Esophagus muscularis mucosa (tissue), 4 donors: ENCODE measurements around the gene WFDC1. TPM values are rescaled to one million over a fixed set of nuclear protein-coding genes. Genes with fewer than 3 reads are reported as not detected.
"Not testable (repeated sequence)": the region's sequence is repeated elsewhere in the genome, so short reads cannot be mapped to it uniquely, and the experiment has no call there.

Experiments
- DNase-seq: peaks from one replicate; pipeline ENCODE4 v3.0.0-alpha.2; 2017; ENCODE audit errors: extremely low spot score
- H3K27ac ChIP-seq, 4 donors: fragments of 200-600 bp; sonication (generic); replicated peaks in 1 of 4; 1 replicate in 3 of 4; 2 replicates in 1 of 4; pipeline ENCODE4 v1.5.1; 2016 to 2019; ENCODE audit warnings: mild to moderate bottlenecking in 1 of 4
- H3K27me3 ChIP-seq, 4 donors: fragments of 200-600 bp; sonication (generic); one replicate each; pipeline versions ENCODE4 v1.5.1 to v1.6.0; 2016 to 2019
- H3K36me3 ChIP-seq, 4 donors: fragments of 200-600 bp; sonication (generic); one replicate each; pipeline ENCODE4 v1.5.1; 2016 to 2019
- H3K4me1 ChIP-seq, 4 donors: fragments of 200-600 bp; sonication (generic); one replicate each; pipeline ENCODE4 v1.5.1; 2016 to 2019
- H3K4me3 ChIP-seq, 4 donors: fragments of 200-600 bp; sonication (generic); 1 replicate in 2 of 4; 2 replicates in 2 of 4; pipeline ENCODE4 v1.5.1; 2016 to 2019; ENCODE audit warnings: mild to moderate bottlenecking in 4 of 4, moderate library complexity in 1 of 4
- H3K9me3 ChIP-seq, 4 donors: fragments of 200-600 bp; sonication (generic); 1 replicate in 3 of 4; 2 replicates in 1 of 4; pipeline ENCODE4 v1.5.1; 2016 to 2019
- EP300 ChIP-seq: sonication (generic); formaldehyde crosslinking; IDR thresholded peaks from one replicate; pipeline ENCODE4 v1.6.1; 2017; ENCODE audit warnings: antibody characterized with exemption
- POLR2A ChIP-seq: fragments of 450-650 bp; IDR thresholded peaks from one replicate; pipeline ENCODE4 v1.6.1; 2017; ENCODE audit warnings: antibody characterized with exemption, moderate library complexity, mild to moderate bottlenecking, low read depth
- POLR2AphosphoS5 ChIP-seq, 2 donors: sonication (generic); formaldehyde crosslinking; IDR thresholded peaks; one replicate each; pipeline ENCODE4 v1.6.1; 2017; ENCODE audit warnings: antibody characterized with exemption in 2 of 2
- WGBS: methylation state at CpG from one replicate; pipeline ENCODE4 v1.1.5; 2018; 5-methylcytosine and 5-hydroxymethylcytosine counted together
- intact Hi-C: fragments of 100-400 bp; cut with DNase I; formaldehyde crosslinking; loops from one replicate; pipeline ENCODE4 v1.15.1; 2023
- total RNA-seq, 4 donors: library from RNA; depleted of rRNA; stranded (reverse); fragments of >200 nt; gene quantifications; one replicate each; pipeline versions ENCODE4 v1.1.0 to v1.2.1, GENCODE V29; 2016
- TF ChIP-seq, protein P1 (sequence below), 3 experiments: fragments of 200-600 bp in 2 of 3; fragments of 450-650 bp in 1 of 3; sonication (generic) in 2 of 3; IDR thresholded peaks; one replicate each; pipeline ENCODE4 v1.5.1; 2017 to 2019; ENCODE audit warnings: antibody characterized with exemption in 3 of 3, mild to moderate bottlenecking in 2 of 3, moderate library complexity in 1 of 3

Gene WFDC1
- total RNA-seq, 4 donors from 2014 or later: 4.6 to 29.9 (median 15.6) TPM

GRCh38 chr16:84331998-84332780 lies 37.5 kb downstream of the WFDC1 start:
- 87% methylated on average over 16 of the region's 17 CpGs for WGBS
- DNase-seq: no peak
- Histone ChIP-seq H3K27ac (no peak overlapping the region), H3K4me3 (no peak overlapping the region), H3K9me3 (peaks cover 0 to 10% (median 4%) of the 10 kb centered on the region in 4 donors), H3K27me3 (peaks cover 0 to 13% (median 0%) of the 10 kb centered on the region in 4 donors), H3K36me3 (no peaks in the 10 kb centered on the region), H3K4me1 (no peaks in the 10 kb centered on the region)
- TF ChIP-seq POLR2A (no peak), POLR2AphosphoS5 (IDR thresholded peaks at IDR 0.05) (no peak), EP300 (no peak)
- TF ChIP-seq, protein P1, sequence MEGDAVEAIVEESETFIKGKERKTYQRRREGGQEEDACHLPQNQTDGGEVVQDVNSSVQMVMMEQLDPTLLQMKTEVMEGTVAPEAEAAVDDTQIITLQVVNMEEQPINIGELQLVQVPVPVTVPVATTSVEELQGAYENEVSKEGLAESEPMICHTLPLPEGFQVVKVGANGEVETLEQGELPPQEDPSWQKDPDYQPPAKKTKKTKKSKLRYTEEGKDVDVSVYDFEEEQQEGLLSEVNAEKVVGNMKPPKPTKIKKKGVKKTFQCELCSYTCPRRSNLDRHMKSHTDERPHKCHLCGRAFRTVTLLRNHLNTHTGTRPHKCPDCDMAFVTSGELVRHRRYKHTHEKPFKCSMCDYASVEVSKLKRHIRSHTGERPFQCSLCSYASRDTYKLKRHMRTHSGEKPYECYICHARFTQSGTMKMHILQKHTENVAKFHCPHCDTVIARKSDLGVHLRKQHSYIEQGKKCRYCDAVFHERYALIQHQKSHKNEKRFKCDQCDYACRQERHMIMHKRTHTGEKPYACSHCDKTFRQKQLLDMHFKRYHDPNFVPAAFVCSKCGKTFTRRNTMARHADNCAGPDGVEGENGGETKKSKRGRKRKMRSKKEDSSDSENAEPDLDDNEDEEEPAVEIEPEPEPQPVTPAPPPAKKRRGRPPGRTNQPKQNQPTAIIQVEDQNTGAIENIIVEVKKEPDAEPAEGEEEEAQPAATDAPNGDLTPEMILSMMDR (IDR thresholded peaks at IDR 0.05): no peak
- intact Hi-C loops: no loop called here

- Histone ChIP-seq H3K4me1 (no peaks in the 10 kb centered on the region), H3K36me3 (no peaks in the 10 kb centered on the region), H3K27me3 (peaks cover 0 to 9% (median 0%) of the 10 kb centered on the region in 4 donors), H3K4me3 (no peak overlapping the region), H3K9me3 (peaks cover 0 to 19% (median 11%) of the 10 kb centered on the region in 4 donors), H3K27ac (no peak overlapping the region)
- TF ChIP-seq POLR2AphosphoS5 (IDR thresholded peaks at IDR 0.05) (no peak), EP300 (no peak), POLR2A (no peak)
- TF ChIP-seq, protein P1 (IDR thresholded peaks at IDR 0.05): no peak
- WGBS: 84% methylated on average over 8 of the region's 10 CpGs
- DNase-seq: no peak
- intact Hi-C loops: no loop called here
These were observed 38.5 kb downstream of the WFDC1 start for GRCh38 chr16:84332975-84333684.

- 70% methylated on average over 1 of the region's 3 CpGs for WGBS
- Histone ChIP-seq H3K27me3 (peaks cover 0 to 9% (median 0%) of the 10 kb centered on the region in 4 donors), H3K27ac (no peak overlapping the region), H3K4me3 (no peak overlapping the region), H3K9me3 (peaks cover 0 to 20% (median 12%) of the 10 kb centered on the region in 4 donors), H3K4me1 (no peaks in the 10 kb centered on the region), H3K36me3 (no peaks in the 10 kb centered on the region)
- intact Hi-C loops: no loop called here
- no peak for DNase-seq
- TF ChIP-seq POLR2A: no peak
- no peak for TF ChIP-seq POLR2AphosphoS5 (IDR thresholded peaks at IDR 0.05)
- no peak for TF ChIP-seq EP300
- TF ChIP-seq, protein P1 (IDR thresholded peaks at IDR 0.05): no peak
These were observed 39.4 kb downstream of the WFDC1 start for GRCh38 chr16:84334058-84334457.

DNA sequence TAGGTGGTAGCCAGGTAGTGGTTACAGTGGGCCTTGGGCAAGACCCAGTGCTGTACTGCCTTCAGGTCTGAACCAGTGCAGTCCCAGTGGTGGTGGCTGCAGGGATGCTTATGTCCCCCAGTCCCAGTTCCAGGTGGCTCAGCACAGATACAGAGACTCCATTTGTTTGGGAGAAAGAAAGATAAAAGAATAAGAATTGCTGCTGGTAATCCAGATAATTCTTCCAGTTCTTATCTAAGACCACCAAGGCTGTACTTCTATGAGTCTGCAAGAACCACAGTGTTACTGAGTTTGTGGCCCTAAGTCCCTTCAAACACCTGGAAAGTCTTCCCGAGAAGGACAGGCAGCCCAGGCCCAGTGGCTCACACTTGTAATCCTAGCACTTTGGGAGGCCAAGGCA lies 39.8 kb downstream of the WFDC1 start:
- intact Hi-C loops: no loop called here
- Histone ChIP-seq H3K27me3 (peaks cover 0 to 9% (median 0%) of the 10 kb centered on the region in 4 donors), H3K9me3 (peaks cover 0 to 20% (median 12%) of the 10 kb centered on the region in 4 donors), H3K4me3 (no peak overlapping the region), H3K27ac (no peak overlapping the region), H3K4me1 (no peaks in the 10 kb centered on the region), H3K36me3 (no peaks in the 10 kb centered on the region)
- no peak for DNase-seq
- TF ChIP-seq EP300 (no peak), POLR2A (no peak), POLR2AphosphoS5 (IDR thresholded peaks at IDR 0.05) (no peak)
- TF ChIP-seq, protein P1 (IDR thresholded peaks at IDR 0.05): no peak
- 85% methylated on average over 1 of the region's 1 CpG for WGBS

GRCh38 chr16:84337236-84337635 lies 42.6 kb downstream of the WFDC1 start:
- DNase-seq, intact Hi-C loops: not testable (repeated sequence)

More at GRCh38 chr16:84337236-84337635, 42.6 kb downstream of the WFDC1 start:
- peaks cover 0 to 20% (median 12%) of the 10 kb centered on the region in 4 donors for H3K9me3 ChIP-seq
- not testable (repeated sequence) for H3K4me1 ChIP-seq, H3K27me3 ChIP-seq, H3K4me3 ChIP-seq, H3K36me3 ChIP-seq, H3K27ac ChIP-seq
